ENCODE results near the gene ARHGEF33. TPM values are rescaled to one million over a fixed set of nuclear protein-coding genes. Genes with fewer than 3 reads are reported as not detected.
"Not testable (repeated sequence)": the region's sequence is repeated elsewhere in the genome, so short reads cannot be mapped to it uniquely, and the experiment has no call there.

Gene ARHGEF33
- polyA plus RNA-seq, 3 donors: 1.8 to 3.4 (median 2.2) TPM

DNA sequence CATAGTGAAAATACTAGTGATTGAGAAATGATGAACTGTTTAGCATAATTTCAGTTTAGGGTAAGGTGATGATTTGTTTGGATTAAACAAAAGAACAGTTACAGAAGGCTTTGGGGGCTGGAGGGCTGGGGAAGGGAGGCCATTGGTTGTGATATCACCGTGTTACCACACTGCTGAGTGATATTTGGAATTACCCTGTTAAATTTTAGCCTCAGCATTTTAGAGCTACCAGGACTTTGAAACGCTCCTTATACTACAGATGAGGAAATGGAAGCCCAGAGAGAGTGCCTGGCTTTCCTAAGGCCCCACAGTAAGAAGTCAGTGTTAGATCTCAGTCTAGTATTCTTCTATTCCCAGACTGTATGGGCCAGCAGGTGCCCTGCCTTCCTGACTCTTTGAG, 15.6 kb downstream of the ARHGEF33 start:
- DNase-seq (ENCODE audit: extremely low read depth in 1 of 11, low read depth in 9 of 11, low spot score in 4 of 11): no peak

DNA sequence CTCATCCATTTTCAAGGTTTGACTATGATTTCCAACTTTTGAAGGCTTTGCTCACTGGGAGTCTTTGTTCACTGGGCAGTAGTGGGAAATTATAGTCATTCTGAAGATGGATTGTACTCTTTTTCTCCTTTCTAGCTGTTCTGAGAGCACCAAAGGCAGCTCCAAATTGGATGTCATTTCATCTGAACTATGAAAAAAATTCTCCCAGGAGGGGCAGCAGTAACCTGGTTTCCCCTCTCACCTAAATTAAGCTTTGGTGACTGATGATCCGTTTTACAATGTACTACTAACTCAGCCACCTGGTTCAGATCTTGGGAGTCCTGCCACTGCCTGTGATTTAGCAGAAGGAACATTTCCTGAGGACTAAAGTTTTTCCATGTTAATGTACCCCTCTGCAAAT, 17.6 kb downstream of the ARHGEF33 start:
- no peak for DNase-seq (ENCODE audit: extremely low read depth in 1 of 11, low read depth in 9 of 11, low spot score in 4 of 11)

DNA sequence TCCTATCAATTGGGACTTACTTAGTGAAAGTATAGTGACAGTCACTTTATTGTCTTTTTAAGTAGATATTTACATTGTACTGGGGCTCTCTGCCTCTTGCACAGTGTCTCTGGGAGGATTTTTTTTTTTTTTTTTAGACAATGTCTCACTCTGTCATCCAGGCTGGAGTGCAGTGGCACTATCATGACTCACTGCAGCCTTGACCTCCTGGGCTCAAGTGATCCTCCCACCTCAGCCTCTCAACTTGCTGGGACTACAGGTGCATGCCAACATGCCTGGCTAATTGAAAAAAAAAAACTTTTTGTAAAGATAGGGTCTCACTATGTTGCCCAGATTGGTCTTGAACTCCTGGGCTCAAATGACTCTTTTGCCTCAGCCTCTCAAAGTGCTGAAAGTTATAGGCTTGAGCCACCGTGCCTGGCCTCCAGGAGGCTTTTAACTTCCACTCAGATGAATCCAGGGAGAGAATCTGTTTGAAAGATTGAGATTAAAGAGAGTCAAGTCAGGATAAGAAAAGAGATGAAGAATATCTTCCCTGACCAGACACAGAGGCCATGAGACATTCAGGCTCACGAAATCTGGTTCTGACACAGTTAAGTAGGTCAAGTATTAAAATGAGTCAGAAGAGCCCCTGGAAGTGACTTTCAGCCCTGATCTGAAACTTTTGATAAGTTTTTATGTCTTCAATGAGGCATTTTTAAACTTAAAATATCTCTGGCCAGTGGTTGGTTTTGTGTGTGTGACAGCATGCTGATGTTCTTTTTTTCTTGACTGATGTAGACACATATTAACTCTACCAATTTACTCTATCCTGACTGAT, 18.3 kb downstream of the ARHGEF33 start:
- no peak for DNase-seq (ENCODE audit: extremely low read depth in 1 of 11, low read depth in 9 of 11, low spot score in 4 of 11)

DNA sequence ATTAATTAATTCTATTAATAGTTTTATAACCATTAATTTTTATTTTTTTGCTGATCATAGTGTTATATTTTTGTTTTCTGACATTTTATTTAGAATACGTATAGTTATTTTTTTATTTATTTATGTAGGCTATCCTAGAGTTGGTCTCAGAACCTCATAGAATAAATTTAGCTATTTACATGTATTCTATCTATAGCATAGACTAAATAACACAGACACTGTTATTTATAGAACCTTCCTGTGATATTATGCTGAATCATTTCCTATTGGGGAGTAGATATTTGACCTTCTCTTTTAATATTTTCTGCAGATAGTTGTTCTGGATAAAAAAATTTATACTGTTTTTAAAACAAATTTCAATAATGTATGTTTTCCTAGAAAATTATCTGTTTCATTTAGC, 20.2 kb downstream of the ARHGEF33 start:
- DNase-seq (ENCODE audit: extremely low read depth in 1 of 11, low read depth in 9 of 11, low spot score in 4 of 11): no peak

DNA sequence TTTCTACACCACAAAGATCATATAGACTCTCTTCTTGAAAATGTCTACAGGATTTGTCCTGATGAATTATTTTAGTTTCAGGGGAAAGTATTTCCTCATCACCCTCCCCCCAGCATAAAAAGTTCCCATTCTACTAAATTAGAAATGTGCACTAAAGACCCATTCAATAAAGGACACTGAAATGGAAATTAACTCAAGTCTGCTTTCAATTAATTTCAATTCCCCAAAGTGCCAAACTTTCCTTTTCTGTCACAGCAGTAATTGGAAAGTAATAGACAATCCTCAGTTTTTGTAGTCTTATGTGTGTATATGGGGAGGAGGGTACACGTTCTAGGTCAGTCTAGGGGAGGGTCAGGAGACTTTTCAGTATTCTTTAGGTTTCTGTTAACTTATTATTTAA, 21.5 kb downstream of the ARHGEF33 start:
- DNase-seq (ENCODE audit: extremely low read depth in 1 of 11, low read depth in 9 of 11, low spot score in 4 of 11): no peak

DNA sequence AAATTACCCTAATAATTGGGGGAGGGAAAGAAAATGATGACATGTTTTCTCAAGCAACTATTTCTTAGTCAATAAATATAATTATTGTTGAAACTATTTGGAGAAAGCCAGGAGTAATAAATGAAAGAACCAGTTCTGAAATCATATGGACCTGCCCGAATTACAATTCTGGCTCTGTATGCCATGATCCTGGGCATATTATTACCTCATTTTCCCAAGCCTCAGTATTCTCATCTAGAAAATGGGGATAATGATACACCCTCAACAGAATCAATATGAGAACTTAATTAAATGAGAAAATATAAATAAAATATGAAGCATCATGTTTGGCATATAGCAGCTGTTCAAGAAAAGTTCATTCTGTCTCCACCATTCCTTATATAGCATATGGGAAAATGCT, 22.9 kb downstream of the ARHGEF33 start:
- DNase-seq (ENCODE audit: extremely low read depth in 1 of 11, low read depth in 9 of 11, low spot score in 4 of 11): no peak

DNA sequence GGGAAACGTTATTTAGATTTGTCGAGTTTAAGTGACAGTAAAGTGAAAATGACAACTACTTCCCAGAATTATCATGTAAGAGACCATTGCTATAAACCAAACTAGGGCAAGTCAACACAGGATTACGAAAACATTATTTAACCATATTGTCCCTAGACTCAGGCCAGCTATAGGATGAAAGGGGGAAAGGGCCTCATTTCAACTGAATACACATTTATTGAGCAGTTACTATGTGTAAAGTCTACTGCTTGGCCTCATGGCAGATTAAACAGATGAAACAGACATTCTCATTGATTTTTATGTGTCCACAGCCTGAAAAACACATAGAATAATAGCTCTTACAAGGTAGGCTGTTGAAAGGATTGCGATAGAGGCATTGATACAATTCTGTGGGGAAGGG, 32.7 kb downstream of the ARHGEF33 start:
- DNase-seq (ENCODE audit: extremely low read depth in 1 of 11, low read depth in 9 of 11, low spot score in 4 of 11): no peak

DNA sequence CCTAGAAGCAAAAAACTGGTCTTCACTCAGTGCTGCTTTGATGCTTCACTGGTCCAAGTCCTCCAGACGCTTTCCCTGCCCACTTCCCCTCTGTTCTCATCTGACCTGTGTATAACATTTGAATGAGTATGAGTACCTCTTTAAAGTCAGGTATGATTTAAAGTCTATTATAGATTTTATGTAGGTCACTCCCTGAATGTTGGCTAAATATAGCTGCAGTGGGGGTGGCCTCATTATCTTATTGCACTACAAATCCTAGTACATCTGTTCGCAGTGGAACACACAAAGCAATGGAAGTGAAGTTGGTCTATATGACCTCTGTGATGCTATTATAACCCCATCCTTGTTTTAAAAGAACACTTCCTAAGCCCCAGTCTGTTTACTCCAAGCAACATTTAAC, 33.2 kb downstream of the ARHGEF33 start:
- no peak for DNase-seq (ENCODE audit: extremely low read depth in 1 of 11, low read depth in 9 of 11, low spot score in 4 of 11)

DNA sequence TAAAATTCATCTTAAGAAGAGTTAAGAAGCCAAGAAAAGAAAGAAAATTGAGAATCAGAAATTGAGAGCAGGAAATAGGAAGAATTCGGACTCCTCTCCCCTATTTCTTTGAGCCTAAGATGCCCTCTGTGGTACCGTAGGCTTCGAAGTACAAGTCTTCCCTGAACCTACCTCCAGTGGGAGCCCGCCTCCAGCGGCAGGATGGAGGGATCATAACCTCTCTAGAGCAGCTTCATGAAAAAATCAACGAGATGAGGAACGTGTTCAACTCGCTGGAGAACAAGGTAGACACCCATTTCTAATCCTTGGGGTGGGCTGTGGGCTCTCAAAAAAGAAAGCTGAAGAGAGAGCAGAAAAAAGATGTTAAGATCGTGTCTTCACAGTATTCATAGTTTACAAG, 36.3 kb downstream of the ARHGEF33 start:
- DNase-seq (ENCODE audit: extremely low read depth in 1 of 11, low read depth in 9 of 11, low spot score in 4 of 11): no peak

DNA sequence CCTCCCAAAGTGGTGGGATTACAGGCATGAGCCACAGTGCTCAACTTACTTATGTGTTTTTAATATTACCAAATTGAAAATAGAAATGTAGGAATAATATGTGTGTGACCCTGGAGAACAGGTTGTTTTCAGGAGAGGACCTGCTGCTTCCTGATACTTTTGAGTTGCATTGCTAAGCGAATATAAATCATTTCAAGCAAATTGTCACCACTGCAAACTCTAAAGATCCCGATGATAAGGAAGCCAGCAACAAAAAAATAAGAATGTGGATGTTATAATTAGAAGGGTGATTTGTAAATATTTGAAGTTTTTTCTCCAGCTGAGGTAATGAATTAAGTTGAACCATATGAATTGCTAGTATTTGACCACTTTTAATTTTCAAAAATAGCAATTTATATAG, 40.9 kb downstream of the ARHGEF33 start:
- no peak for DNase-seq (ENCODE audit: extremely low read depth in 1 of 11, low read depth in 9 of 11, low spot score in 4 of 11)

DNA sequence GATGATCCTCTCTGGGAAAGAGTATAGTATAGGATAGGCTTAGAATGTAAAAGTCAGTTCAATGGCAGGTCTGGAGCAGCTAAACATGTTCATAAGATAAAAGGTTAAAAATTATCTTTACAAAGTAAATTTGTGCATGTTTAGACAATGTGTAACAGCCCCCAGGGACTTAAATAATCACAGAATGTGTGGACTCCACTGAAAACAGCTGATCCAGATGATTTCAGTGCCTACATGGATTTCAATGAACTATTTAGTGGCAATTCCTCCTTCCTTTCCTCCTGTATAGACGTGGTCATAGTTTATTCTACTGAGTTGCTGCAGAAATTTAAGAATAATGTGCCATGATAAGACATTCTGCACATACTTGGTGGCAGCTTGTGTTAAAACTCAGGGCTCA, 42.9 kb downstream of the ARHGEF33 start:
- DNase-seq (ENCODE audit: extremely low read depth in 1 of 11, low read depth in 9 of 11, low spot score in 4 of 11): no peak

DNA sequence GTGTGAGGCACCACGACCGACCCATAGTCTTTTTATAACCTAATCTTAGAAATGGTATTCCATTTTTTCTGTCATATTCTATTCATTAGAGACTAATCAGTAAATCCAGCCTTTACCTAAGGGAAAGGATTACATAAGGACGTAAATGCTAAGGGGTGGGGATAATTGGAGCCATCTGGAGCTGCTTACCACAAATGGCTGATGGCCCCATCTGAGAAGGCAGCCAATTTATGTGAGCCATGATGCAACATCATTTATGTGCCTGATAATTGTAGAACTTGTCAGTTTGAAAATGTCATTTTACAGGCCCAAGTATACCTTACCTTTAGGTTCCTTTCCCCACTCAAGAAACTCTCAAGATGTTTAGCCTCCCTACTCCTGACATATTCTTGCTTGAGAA, 44.0 kb downstream of the ARHGEF33 start:
- no peak for DNase-seq (ENCODE audit: extremely low read depth in 1 of 11, low read depth in 9 of 11, low spot score in 4 of 11)

DNA sequence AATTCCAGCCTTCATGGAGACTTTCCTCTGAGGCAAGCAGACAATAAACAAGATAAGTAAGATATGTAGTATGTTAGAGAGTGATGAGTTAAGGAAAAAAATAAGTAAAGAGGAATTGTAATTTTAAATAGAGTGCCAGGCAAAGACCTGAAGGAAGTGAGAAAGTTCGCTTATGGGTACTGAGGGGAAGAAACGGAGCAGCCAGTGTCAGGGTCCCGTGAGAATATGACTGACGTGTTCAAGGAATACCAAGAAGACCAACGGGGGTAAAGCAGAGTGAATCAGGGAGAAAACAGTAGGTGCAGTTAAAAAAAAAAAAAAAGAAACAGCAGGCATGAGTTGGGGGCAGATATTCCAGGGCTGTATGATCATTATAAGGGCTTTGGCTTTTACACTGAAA, 45.1 kb downstream of the ARHGEF33 start:
- no peak for DNase-seq (ENCODE audit: extremely low read depth in 1 of 11, low read depth in 9 of 11, low spot score in 4 of 11)

DNA sequence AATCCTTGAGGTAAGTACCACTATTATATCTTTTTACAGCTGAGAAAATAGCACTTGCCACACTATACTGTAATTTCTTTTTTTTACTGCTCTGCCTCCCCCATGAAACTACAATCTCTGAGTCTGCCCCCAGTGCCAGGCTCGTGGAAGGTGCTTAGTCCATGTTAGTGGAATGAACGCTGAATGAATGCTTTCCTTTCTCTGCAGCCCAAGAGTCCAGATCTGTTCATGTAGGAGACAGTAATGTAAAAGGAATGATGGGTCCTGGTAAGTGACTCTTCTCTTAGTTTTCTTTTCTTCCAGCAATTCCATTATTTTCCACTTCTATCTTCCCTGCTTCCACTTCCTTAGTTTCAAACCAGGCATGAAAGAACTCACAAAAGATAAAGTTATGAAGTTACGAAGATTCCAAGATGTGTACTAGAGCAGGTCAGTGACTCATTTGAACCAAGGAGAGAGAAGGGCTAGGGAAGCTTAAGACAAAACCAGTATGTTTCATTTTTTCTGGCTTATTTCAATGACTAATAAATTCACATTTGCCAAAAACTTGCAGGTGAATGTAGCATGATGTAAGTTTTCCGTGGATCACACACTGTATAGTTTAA, 46.0 kb downstream of the ARHGEF33 start:
- DNase-seq (ENCODE audit: extremely low read depth in 1 of 11, low read depth in 9 of 11, low spot score in 4 of 11): no peak

DNA sequence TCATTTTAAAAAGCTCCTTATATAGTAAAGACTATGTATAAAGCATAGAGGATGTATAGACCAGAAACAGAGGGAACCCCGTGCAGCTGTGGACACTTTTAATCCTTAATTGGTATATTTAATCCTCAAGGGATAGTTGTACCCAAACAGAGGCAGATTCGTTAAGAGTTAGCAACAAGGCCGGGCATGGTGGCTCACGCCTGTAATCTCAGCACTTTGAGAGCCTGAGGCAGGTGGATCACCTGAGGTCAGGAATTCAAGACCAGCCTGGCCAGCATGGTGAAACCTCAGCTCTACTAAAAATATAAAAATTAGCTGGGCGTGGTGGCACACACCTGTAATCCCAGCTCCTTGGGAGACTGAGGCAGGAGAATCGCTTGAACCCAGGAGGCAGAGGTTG, 46.8 kb downstream of the ARHGEF33 start:
- not testable (repeated sequence) for DNase-seq (ENCODE audit: extremely low read depth in 1 of 11, low read depth in 9 of 11, low spot score in 4 of 11)

DNA sequence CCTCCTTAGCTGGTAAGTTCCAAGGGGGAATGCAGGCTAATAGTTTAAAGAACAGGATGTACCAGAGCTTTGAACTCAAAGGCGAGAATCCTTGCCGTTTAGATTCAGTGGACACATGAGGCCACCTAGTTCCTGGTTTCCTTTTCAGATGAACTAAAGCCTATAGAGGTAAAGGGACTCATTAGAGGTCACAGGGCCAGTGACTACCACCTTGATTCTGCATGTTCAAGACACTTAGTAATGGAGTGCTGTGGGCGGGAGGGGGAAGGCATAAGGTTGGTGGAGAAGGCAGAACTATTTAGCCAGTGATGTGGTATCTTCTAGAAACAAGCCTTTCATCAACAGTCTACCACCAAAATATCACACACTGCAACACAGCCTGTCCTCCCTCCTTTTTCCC, 47.9 kb downstream of the ARHGEF33 start:
- no peak for DNase-seq (ENCODE audit: extremely low read depth in 1 of 11, low read depth in 9 of 11, low spot score in 4 of 11)

DNA sequence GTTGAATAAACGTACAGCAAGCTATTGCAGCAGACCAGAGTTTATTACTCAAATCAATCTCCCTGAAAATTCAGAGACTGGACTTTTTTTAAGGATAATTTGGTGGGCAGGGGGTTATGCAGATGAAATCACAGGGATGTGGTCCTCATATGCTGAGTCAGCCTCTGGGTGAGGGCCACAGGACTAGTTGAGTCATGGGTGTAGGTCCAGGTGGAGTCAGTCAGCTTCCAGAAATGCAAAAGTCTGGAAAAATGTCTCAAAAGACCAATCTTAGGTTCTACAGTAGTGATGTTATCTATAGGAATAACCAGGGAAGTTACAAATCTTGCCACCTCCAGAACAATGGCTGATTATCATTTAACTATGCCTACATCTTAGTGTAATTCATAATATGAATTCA, 51.1 kb downstream of the ARHGEF33 start:
- DNase-seq (ENCODE audit: extremely low read depth in 1 of 11, low read depth in 9 of 11, low spot score in 4 of 11): no peak

DNA sequence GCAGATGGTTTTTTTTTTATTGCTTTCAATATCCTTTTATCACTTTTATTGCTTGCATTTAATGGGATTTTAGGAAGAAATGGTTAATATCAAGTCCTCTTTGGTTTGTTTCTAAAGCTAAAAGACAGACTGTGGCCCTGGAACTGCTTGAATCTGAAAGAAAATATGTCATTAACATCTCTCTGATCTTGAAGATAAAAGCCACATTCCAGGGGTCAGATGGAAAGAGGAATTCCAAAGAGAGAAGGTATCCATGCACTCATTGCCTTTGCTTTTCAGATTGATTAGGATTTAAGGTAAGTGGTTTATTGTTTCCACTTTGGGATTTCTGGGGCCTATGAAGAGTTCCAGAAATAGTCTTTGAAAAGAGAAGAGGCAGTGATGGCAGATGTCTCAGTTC, 54.1 kb downstream of the ARHGEF33 start:
- DNase-seq (ENCODE audit: extremely low read depth in 1 of 11, low read depth in 9 of 11, low spot score in 4 of 11): no peak

DNA sequence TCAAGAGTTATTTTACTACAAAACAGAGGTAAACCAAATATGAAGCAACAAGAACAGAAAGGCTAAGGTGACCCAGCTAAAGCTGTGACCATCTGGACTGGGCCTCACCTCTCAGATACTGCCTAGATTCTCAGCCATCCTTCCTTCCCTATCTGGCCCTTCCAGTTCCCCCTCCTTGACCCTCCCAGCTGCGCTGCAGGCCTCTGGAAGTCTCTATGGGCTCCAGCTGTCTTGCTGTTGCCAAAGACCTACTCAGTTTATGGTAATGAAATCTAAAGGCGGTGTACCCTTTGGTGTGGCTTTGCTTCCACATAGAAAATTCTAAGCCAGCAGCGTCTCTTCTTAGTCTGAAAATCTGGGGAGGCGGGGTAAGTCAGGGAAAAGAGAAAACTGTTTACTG, 55.7 kb downstream of the ARHGEF33 start:
- no peak for DNase-seq (ENCODE audit: extremely low read depth in 1 of 11, low read depth in 9 of 11, low spot score in 4 of 11)

DNA sequence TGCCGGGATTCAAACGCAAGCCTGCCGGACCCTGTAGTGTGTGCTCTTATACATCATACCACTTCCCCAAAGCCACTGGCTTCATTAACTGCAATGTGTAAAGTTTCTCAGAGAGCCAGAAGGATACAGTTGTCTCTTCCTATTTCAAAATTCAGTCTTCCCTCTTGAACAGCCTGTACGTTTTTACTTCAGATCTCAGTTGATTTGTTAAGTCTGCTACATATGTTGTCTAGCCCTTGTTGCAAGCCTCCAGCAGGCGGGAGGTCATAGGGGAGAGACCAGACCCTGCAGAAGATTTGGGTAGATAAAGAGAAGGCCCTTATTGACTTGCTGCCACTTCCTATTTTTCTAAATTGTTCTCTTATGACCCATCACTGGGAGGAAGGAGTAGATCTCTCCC, 56.2 kb downstream of the ARHGEF33 start:
- no peak for DNase-seq (ENCODE audit: extremely low read depth in 1 of 11, low read depth in 9 of 11, low spot score in 4 of 11)
